K562 (cell line): Measurements from ENCODE around the gene PBXIP1. TPM values are rescaled to one million over a fixed set of nuclear protein-coding genes. Genes with fewer than 3 reads are reported as not detected.
A peak's percentile ranks its signal among the peaks of the same experiment; 100 is the strongest.

Source experiments
- BMI1 ChIP-seq: fragments of 150-350 bp; IDR thresholded peaks from 2 replicates; pipeline ENCODE4 v1.6.1; 2014; ENCODE audit warnings: low read length
- DMBX1 ChIP-seq: fragments of 250-450 bp; sonication (Bioruptor Pico); IDR thresholded peaks from 2 replicates; pipeline ENCODE4 v1.8.0; 2022; ENCODE audit warnings: inconsistent platforms, mild to moderate bottlenecking, moderate library complexity, borderline replicate concordance
- HDAC3 ChIP-seq: fragments of 450-650 bp; IDR thresholded peaks from 2 replicates; pipeline ENCODE4 v1.6.1; 2018; ENCODE audit warnings: borderline replicate concordance, mild to moderate bottlenecking, moderate library complexity; ENCODE audit not compliant: partially characterized antibody
- KLF16 ChIP-seq: IDR thresholded peaks from 2 replicates; pipeline ENCODE4 v1.6.1; 2016; ENCODE audit warnings: antibody characterized with exemption
- polyA plus RNA-seq, 8 experiments: library from polyadenylated mRNA; depleted of rRNA in 4 of 8; stranded (reverse) in 5 of 8; unstranded in 3 of 8; fragments of >200 nt; fragmentation: Nextera tagmentation in 2 of 8; fragmentation: Illumina TruSeq in 1 of 8; extraction: Ambion mirVana in 2 of 8; extraction: Trizol in 1 of 8; gene quantifications; 2 replicates each; pipeline versions ENCODE4 v1.2.1 to v1.2.3, GENCODE V29; 2011 to 2014; ENCODE audit warnings: inconsistent platforms in 1 of 8, missing spikeins in 1 of 8
- total RNA-seq, 7 experiments: library from RNA; depleted of rRNA in 6 of 7; stranded (reverse); fragments of >200 nt in 6 of 7; fragmentation: Illumina TruSeq in 2 of 7; extraction: Trizol in 2 of 7; gene quantifications; 2 replicates each; pipeline versions ENCODE4 v1.2.1 to v1.2.3, GENCODE V29; 2011 to 2021; ENCODE audit warnings: low replicate concordance in 1 of 7
- TF ChIP-seq, protein P1 (sequence below): fragments of 450-650 bp; IDR thresholded peaks from 2 replicates; pipeline ENCODE4 v1.6.1; 2016; ENCODE audit warnings: low read depth
- TF ChIP-seq, protein P2 (sequence below), 2 experiments: fragments of 450-650 bp in 1 of 2; sonication (generic) in 1 of 2; formaldehyde crosslinking in 1 of 2; IDR thresholded peaks; 2 replicates each; pipeline versions ENCODE4 v1.7.1 to v1.9.0; 2016 to 2022; ENCODE audit warnings: inconsistent platforms in 1 of 2, mild to moderate bottlenecking in 1 of 2, missing genetic modification reagents in 1 of 2
- TF ChIP-seq, protein P3 (sequence below): fragments of 450-650 bp; IDR thresholded peaks from 2 replicates; pipeline ENCODE4 v1.6.1; 2016; ENCODE audit warnings: antibody characterized with exemption

PBXIP1 gene
- total and polyA plus RNA-seq, 9 of the 15 experiments (the other 6 are each of a cell fraction or from before 2014, with no cell fraction given), result 0.13 to 8.3 (median 5.8) TPM

DNA sequence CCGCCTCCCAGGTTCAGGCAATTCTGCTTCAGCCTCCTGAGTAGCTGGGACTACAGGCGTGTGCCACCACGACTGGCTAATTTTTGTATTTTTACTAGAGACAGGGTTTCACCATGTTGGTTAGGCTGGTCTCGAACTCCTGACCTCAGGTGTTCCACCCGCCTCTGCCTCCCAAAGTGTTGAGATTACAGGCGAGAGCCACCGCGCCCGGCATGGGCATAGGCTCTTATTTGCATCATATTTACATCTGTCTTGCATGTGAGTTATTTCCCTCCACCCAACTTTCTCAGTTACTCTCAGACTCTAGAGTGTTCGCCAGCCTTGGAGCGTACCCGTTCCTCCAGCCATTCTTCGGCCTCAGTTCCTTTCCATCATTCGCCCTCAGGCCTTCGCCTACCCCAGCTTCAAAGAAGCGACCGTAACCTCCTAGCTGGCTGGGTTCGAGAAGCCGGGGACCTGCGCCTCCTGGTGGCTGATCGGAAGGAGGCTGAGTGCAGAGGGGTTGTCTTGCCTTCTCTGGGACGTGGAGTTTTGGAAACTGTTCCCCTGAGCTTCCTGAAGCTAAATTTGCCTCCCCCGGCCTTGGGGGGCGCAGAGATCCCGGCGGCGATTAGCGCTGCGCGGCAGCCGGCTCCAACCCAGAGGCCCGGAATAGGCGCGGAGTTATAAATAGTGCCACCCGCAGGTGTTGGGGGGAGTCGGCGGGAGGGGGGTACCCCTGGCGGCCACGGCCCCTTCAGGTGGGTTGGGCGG, 43.1 kb upstream of the PBXIP1 start (continued):
- TF ChIP-seq, protein P1, sequence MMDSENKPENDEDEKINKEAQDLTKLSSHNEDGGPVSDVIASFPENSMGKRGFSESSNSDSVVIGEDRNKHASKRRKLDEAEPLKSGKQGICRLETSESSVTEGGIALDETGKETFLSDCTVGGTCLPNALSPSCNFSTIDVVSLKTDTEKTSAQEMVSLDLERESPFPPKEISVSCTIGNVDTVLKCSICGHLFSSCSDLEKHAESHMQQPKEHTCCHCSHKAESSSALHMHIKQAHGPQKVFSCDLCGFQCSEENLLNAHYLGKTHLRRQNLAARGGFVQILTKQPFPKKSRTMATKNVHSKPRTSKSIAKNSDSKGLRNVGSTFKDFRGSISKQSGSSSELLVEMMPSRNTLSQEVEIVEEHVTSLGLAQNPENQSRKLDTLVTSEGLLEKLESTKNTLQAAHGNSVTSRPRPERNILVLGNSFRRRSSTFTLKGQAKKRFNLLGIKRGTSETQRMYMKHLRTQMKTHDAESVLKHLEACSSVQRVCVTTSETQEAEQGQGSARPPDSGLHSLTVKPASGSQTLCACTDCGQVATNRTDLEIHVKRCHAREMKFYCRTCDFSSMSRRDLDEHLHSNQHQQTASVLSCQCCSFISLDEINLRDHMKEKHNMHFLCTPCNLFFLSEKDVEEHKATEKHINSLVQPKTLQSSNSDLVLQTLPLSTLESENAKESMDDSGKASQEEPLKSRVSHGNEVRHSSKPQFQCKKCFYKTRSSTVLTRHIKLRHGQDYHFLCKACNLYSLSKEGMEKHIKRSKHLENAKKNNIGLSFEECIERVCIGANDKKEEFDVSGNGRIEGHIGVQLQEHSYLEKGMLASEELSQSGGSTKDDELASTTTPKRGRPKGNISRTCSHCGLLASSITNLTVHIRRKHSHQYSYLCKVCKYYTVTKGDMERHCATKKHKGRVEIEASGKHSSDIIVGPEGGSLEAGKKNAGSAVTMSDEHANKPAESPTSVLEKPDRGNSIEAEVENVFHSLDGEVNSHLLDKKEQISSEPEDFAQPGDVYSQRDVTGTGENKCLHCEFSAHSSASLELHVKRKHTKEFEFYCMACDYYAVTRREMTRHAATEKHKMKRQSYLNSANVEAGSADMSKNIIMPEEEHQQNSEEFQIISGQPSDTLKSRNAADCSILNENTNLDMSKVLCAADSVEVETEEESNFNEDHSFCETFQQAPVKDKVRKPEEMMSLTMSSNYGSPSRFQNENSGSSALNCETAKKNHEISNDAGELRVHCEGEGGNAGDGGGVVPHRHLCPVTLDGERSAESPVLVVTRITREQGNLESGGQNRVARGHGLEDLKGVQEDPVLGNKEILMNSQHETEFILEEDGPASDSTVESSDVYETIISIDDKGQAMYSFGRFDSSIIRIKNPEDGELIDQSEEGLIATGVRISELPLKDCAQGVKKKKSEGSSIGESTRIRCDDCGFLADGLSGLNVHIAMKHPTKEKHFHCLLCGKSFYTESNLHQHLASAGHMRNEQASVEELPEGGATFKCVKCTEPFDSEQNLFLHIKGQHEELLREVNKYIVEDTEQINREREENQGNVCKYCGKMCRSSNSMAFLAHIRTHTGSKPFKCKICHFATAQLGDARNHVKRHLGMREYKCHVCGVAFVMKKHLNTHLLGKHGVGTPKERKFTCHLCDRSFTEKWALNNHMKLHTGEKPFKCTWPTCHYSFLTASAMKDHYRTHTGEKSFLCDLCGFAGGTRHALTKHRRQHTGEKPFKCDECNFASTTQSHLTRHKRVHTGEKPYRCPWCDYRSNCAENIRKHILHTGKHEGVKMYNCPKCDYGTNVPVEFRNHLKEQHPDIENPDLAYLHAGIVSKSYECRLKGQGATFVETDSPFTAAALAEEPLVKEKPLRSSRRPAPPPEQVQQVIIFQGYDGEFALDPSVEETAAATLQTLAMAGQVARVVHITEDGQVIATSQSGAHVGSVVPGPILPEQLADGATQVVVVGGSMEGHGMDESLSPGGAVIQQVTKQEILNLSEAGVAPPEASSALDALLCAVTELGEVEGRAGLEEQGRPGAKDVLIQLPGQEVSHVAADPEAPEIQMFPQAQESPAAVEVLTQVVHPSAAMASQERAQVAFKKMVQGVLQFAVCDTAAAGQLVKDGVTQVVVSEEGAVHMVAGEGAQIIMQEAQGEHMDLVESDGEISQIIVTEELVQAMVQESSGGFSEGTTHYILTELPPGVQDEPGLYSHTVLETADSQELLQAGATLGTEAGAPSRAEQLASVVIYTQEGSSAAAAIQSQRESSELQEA, result no peak
- TF ChIP-seq, protein P2, sequence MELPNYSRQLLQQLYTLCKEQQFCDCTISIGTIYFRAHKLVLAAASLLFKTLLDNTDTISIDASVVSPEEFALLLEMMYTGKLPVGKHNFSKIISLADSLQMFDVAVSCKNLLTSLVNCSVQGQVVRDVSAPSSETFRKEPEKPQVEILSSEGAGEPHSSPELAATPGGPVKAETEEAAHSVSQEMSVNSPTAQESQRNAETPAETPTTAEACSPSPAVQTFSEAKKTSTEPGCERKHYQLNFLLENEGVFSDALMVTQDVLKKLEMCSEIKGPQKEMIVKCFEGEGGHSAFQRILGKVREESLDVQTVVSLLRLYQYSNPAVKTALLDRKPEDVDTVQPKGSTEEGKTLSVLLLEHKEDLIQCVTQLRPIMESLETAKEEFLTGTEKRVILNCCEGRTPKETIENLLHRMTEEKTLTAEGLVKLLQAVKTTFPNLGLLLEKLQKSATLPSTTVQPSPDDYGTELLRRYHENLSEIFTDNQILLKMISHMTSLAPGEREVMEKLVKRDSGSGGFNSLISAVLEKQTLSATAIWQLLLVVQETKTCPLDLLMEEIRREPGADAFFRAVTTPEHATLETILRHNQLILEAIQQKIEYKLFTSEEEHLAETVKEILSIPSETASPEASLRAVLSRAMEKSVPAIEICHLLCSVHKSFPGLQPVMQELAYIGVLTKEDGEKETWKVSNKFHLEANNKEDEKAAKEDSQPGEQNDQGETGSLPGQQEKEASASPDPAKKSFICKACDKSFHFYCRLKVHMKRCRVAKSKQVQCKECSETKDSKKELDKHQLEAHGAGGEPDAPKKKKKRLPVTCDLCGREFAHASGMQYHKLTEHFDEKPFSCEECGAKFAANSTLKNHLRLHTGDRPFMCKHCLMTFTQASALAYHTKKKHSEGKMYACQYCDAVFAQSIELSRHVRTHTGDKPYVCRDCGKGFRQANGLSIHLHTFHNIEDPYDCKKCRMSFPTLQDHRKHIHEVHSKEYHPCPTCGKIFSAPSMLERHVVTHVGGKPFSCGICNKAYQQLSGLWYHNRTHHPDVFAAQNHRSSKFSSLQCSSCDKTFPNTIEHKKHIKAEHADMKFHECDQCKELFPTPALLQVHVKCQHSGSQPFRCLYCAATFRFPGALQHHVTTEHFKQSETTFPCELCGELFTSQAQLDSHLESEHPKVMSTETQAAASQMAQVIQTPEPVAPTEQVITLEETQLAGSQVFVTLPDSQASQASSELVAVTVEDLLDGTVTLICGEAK (IDR thresholded peaks at IDR 0.05), result peak; percentile 57
- TF ChIP-seq, protein P2 (CRISPR knock-in tag; IDR thresholded peaks at IDR 0.05), result no peak
- no peak for TF ChIP-seq BMI1
- TF ChIP-seq, protein P3, sequence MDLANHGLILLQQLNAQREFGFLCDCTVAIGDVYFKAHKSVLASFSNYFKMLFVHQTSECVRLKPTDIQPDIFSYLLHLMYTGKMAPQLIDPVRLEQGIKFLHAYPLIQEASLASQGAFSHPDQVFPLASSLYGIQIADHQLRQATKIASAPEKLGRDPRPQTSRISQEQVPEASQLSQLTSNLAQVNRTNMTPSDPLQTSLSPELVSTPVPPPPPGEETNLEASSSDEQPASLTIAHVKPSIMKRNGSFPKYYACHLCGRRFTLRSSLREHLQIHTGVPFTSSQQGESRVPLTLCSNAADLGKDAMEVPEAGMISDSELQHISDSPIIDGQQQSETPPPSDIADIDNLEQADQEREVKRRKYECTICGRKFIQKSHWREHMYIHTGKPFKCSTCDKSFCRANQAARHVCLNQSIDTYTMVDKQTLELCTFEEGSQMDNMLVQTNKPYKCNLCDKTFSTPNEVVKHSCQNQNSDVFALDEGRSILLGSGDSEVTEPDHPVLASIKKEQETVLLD, result peak; percentile 15; the same call in 1 of the 2 replicates
- no peak for TF ChIP-seq DMBX1 (CRISPR knock-in tag)
- peak; percentile 63; the same call in 1 of the 2 replicates for TF ChIP-seq KLF16
- no peak for TF ChIP-seq HDAC3
